MM.1S (cell line): Measurements from ENCODE around the gene WBP4.

Experiments
- CTCF ChIP-seq: fragments of 300-600 bp; sonication (generic); IDR thresholded peaks from 2 replicates; pipeline ENCODE4 v1.5.1; 2016; ENCODE audit warnings: antibody characterized with exemption, low read length, mixed read lengths
- EZH2 ChIP-seq: fragments of 300-600 bp; sonication (generic); optimal IDR thresholded peaks from 2 replicates; pipeline ENCODE3; 2017; ENCODE audit warnings: low read depth, mild to moderate bottlenecking, antibody characterized with exemption, low read length, mixed read lengths

- TF ChIP-seq EZH2: no peak
- TF ChIP-seq CTCF: no peak
These were observed 69.0 kb downstream of the WBP4 start for GRCh38 chr13:41130356-41130755.
